Ureter (tissue), 1 donor: ENCODE results near the gene EPHA1. TPM values are rescaled to one million over a fixed set of nuclear protein-coding genes. Genes with fewer than 3 reads are reported as not detected.
"Not testable (repeated sequence)": the region's sequence is repeated elsewhere in the genome, so short reads cannot be mapped to it uniquely, and the experiment has no call there.

Source experiments
- DNase-seq: peaks from one replicate; pipeline ENCODE4 v3.0.0-alpha.2; 2020; ENCODE audit warnings: low spot score
- total RNA-seq: library from RNA; stranded (reverse); gene quantifications from one replicate; pipeline ENCODE4 v1.2.4, GENCODE V29; 2023
- donor health status: DM: yes; HTN: yes; CAD: no.

EPHA1 gene
- total RNA-seq, 1 donor from 2014 or later = 24.9 TPM

GRCh38 chr7:143431109-143431508, 22.5 kb upstream of the EPHA1 start:
- DNase-seq = no peak

GRCh38 chr7:143429770-143430698, 21.4 kb upstream of the EPHA1 start:
- no peak for DNase-seq

DNA sequence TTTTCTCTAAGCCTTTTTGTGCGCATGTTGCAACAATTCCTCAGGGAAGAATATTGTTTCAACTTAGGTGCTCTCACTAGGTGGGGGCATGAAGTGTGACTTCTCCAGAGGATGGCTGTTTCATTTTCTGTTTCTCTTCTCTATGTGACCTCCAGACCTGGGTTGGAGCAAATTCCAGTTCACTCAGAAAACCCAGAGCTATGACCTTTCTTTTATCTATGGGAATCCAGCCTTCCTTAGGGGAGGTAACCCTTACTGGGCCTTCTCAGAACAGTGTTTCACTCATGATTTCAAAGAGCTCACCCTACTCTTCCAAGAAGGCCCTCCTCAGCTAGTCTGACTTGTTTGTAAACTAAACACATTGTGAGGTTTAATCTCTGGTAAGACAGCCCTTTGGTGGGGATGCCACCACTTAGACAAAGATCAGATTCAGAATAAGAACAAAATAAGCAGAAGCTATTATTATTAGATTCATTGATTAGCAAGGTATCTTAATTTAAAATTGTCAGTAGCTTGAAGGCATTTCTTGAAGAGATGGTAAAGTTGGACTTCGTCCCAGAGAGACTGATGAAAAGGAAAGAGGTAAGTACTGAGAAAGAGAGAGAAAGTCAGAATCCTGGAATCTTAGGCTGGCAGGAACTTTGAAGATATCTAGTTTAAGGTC, 18.0 kb upstream of the EPHA1 start:
- no peak for DNase-seq

DNA sequence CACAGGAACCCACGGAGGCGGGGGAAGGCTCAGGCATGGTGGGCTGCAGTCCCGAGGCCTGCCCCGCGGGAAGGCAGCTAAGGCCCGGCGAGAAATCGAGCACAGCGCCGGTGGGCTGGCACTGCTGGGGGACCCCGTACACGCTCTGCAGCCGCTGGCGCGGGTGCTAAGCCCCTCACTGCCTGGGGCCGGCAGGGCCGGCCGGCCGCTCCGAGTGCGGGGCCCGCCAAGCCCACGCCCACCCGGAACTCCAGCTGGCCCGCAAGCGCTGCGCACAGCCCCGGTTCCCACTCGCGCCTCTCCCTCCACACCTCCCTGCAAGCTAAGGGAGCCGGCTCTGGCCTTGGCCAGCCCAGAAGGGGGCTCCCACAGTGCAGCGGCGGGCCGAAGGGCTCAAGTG, 15.8 kb upstream of the EPHA1 start:
- DNase-seq = not testable (repeated sequence)

DNA sequence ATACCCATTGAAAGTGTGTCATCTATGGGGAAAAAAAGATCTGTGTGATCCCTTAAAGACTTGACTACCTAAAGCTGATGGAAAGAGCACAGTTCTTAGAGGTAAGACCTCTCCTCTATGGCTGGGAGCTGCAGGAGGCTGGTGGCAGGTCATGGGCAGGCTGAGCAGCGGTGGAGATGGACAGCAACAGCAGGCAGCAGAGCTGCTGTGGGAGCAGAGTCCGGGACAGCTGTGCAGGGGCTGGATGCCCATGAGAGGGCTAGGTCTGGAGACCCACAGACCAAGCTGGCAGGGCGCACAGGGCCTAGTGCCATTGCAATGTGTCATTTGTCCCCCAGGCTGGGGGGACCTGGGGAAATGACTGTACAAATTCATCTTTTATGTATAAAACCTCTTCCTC, 13.4 kb upstream of the EPHA1 start:
- DNase-seq = no peak

GRCh38 chr7:143420624-143421023, 12.0 kb upstream of the EPHA1 start:
- DNase-seq = not testable (repeated sequence)

- peak; percentile 75 for DNase-seq
Measured at GRCh38 chr7:143419880-143420279, 11.2 kb upstream of the EPHA1 start.

- no peak for DNase-seq
Measured at GRCh38 chr7:143418681-143419458, 10.2 kb upstream of the EPHA1 start.

GRCh38 chr7:143417734-143418383, 9.2 kb upstream of the EPHA1 start:
- DNase-seq = no peak

DNA sequence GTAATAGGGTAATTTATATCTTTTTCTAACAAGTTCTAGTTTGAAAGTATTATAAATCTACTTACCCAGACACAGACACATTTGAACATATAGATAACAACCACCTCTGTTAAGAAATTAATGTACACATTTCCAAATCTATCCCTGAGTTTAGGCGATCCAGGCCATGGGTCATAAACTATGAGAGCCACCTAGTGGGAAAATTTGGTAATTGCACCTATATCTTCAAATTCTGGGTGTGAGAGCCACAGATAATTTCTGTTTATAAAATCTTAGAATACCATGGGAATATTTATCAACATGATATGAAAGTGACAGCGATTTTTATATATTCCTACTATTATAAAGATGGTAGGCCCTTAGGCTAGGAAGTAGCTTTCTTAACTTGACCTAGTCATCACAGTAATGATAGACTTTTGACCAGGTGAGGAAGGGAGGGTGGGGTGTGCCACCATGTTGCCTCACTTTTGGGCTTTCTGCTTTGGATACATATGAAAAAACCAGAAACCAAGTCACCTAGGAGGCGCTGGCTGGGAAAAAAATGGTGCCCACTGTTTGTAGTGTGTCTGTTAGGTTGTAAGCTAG, 8.0 kb upstream of the EPHA1 start:
- no peak for DNase-seq

DNA sequence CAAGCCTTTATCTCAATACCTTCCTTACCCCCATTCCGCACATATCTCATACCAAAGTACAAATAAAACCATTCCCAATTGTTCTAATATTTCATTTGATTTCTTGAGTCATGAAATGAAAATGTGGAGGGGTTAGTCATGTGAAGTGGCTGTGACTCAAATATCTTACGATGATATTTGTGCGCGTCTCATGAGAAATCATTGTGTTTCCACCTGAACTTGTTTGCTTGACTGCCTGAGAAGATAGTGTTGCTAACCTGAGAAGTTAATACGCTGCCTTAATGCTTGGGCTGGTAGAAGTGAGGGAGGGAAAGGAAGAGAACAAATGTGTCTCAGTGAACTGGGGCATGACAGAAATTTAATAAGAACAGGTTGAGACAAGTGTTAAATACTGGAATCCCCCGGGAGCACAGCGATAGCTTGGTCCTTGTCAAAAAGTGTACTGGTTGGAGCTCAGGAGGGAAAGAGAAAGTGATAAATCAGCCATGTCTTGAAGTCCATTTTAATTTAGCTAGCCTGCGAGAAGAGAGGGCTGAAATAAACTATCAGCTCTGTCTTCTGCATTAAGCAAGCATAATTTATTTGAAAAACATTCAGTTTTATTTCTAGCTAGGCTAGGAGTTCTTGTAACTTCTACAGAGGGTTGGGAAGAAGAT, 7.2 kb upstream of the EPHA1 start:
- DNase-seq = no peak

DNA sequence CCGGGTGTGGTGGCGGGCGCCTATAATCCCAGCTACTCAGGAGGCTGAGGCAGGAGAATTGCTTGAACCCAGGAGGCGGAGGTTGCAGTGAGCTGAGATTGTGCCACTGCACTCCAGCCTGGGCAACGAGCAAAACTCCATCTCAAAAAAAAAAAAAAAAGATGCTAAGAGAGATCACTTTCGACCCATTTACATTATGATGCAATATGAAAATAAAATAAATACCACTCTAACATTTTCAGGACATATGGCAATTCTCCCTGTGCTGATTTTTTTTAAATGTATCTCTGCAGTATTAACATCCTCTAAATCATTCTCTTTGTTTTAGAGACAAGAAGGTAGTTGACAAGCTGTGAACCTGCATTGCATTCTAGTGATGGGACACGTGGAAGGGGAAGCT, 6.6 kb upstream of the EPHA1 start:
- DNase-seq = not testable (repeated sequence)

- DNase-seq = no peak
Measured at GRCh38 chr7:143413123-143413522, 4.5 kb upstream of the EPHA1 start.

DNA sequence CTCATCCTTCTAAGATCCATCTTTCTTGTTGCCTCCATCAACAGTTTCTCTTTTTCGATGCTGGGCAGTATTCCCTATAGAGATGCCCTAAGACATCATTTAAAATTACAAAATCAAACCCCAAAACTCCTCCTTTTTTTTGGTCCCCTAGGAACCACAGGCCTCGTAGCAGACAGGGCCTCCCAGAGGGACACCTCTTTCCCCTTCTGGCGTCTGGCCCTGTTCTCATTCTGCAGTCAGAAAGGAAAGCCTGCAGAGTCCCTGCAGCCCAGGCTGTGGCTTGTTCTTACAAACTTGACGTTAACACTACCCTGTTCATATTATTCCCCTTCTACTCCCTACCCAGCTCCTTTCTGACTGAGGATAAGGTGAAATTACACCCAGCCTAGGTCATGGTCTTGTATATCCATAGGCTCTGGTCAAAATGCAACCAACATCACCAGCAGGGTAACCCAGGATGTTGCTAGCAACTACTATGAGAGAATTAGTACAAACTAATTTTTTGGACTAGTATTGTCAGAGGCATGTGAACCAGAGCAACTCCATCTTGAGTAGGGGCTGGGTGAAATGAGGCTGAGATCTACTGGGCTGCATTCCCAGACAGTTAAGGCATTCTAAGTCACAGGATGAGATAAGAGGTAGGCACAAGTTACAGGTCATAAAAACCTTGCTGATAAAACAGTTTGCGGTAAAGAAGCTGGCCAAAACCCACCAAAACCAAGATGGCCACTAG, 3.5 kb upstream of the EPHA1 start:
- DNase-seq = no peak

GRCh38 chr7:143410521-143411004, 1.9 kb upstream of the EPHA1 start:
- DNase-seq = no peak

DNA sequence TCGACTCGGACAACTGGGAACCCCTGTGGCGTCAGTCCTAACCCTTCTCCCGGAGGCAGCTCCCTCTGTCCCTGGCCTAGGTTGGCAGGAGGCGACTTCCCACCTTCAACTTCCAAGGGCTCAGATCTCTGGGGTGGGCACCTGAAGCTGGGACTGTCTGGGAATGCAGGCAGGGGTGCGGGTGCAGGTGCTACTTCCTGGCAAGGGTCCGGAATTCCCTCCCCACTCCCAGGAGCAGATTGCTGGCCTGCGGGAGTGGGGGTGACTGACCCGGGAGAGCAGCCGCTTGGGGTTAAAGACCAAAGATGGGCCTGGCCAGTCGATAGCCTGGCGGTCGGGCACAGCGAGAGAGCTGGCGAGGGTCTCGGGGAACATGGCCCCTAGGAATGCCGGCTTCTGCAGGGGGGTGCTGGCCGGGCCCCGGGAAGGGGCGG, 387 bp downstream of the EPHA1 start:
- no peak for DNase-seq

- no peak for DNase-seq
Measured at GRCh38 chr7:143407287-143408251, 1.1 kb downstream of the EPHA1 start.

- DNase-seq = no peak
Measured at GRCh38 chr7:143406002-143406357, 2.7 kb downstream of the EPHA1 start.
